HEK293T (cell line): ENCODE data around the gene SPATA6L.

Source experiments
- ARNT ChIP-seq: fragments of 450-650 bp; IDR thresholded peaks from 2 replicates; pipeline ENCODE4 v1.6.1; 2017; ENCODE audit warnings: mild to moderate bottlenecking
- FOXK2 ChIP-seq: fragments of 450-650 bp; IDR thresholded peaks from 2 replicates; pipeline ENCODE4 v1.6.1; 2016; ENCODE audit warnings: mild to moderate bottlenecking
- FOXM1 ChIP-seq: fragments of 450-650 bp; IDR thresholded peaks from 2 replicates; pipeline ENCODE4 v1.6.1; 2017; ENCODE audit warnings: mild to moderate bottlenecking, borderline replicate concordance
- HDGF ChIP-seq: fragments of 450-650 bp; IDR thresholded peaks from 2 replicates; pipeline ENCODE4 v1.6.1; 2017; ENCODE audit warnings: antibody characterized with exemption, borderline replicate concordance
- SP1 ChIP-seq: fragments of 450-650 bp; IDR thresholded peaks from 2 replicates; pipeline ENCODE4 v1.6.1; 2017
- SUZ12 ChIP-seq: fragments of 450-650 bp; IDR thresholded peaks from 2 replicates; pipeline ENCODE4 v1.6.1; 2016; ENCODE audit warnings: mild to moderate bottlenecking
- TARDBP ChIP-seq: fragments of 450-650 bp; IDR thresholded peaks from 2 replicates; pipeline ENCODE4 v1.6.1; 2016
- ZNF384 ChIP-seq: fragments of 450-650 bp; IDR thresholded peaks from 2 replicates; pipeline ENCODE4 v1.6.1; 2016

GRCh38 chr9:4588721-4589120, 77.6 kb downstream of the SPATA6L start:
- TF ChIP-seq ARNT, result no peak
- no peak for TF ChIP-seq ZNF384
- no peak for TF ChIP-seq SUZ12
- no peak for TF ChIP-seq SP1
- TF ChIP-seq TARDBP, result no peak
- no peak for TF ChIP-seq FOXM1
- no peak for TF ChIP-seq FOXK2
- TF ChIP-seq HDGF, result no peak
